ENCODE results near the gene CCDC88A.

GRCh38 chr2:55282110-55282917 is 137.3 kb downstream of the CCDC88A start:
- no peak for TF ChIP-seq EZH2 (IDR thresholded peaks at IDR 0.05; ENCODE audit: borderline replicate concordance, insufficient read depth, low read depth, low read length, poor library complexity, severe bottlenecking)
- TF ChIP-seq, protein P1, sequence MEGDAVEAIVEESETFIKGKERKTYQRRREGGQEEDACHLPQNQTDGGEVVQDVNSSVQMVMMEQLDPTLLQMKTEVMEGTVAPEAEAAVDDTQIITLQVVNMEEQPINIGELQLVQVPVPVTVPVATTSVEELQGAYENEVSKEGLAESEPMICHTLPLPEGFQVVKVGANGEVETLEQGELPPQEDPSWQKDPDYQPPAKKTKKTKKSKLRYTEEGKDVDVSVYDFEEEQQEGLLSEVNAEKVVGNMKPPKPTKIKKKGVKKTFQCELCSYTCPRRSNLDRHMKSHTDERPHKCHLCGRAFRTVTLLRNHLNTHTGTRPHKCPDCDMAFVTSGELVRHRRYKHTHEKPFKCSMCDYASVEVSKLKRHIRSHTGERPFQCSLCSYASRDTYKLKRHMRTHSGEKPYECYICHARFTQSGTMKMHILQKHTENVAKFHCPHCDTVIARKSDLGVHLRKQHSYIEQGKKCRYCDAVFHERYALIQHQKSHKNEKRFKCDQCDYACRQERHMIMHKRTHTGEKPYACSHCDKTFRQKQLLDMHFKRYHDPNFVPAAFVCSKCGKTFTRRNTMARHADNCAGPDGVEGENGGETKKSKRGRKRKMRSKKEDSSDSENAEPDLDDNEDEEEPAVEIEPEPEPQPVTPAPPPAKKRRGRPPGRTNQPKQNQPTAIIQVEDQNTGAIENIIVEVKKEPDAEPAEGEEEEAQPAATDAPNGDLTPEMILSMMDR (IDR thresholded peaks at IDR 0.05), result no peak

All from B cell (primary cell).